ENCODE results near the gene CDS1.

The CDS1 gene

GRCh38 chr4:84569009-84569408 is 13.9 kb upstream of the CDS1 start:
- H3K9ac ChIP-seq (ENCODE audit: low read length), result no peak overlapping the region
- H3K27ac ChIP-seq (ENCODE audit: low read length), result no peak overlapping the region
- no peaks in the 10 kb centered on the region for H3K27me3 ChIP-seq (ENCODE audit: low read depth, low read length)
- no peaks in the 10 kb centered on the region for H4K20me1 ChIP-seq (ENCODE audit: insufficient read depth, low read length)
- H3K79me2 ChIP-seq (ENCODE audit: low read length), result no peaks in the 10 kb centered on the region
- no peak overlapping the region for H3K4me2 ChIP-seq (ENCODE audit: low read length)
- TF ChIP-seq EZH2phosphoT487 (IDR thresholded peaks at IDR 0.05; ENCODE audit: low read depth), result no peak
- TF ChIP-seq, protein P1, sequence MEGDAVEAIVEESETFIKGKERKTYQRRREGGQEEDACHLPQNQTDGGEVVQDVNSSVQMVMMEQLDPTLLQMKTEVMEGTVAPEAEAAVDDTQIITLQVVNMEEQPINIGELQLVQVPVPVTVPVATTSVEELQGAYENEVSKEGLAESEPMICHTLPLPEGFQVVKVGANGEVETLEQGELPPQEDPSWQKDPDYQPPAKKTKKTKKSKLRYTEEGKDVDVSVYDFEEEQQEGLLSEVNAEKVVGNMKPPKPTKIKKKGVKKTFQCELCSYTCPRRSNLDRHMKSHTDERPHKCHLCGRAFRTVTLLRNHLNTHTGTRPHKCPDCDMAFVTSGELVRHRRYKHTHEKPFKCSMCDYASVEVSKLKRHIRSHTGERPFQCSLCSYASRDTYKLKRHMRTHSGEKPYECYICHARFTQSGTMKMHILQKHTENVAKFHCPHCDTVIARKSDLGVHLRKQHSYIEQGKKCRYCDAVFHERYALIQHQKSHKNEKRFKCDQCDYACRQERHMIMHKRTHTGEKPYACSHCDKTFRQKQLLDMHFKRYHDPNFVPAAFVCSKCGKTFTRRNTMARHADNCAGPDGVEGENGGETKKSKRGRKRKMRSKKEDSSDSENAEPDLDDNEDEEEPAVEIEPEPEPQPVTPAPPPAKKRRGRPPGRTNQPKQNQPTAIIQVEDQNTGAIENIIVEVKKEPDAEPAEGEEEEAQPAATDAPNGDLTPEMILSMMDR (IDR thresholded peaks at IDR 0.05; ENCODE audit: low read depth, low read length), result no peak
- peaks cover 34% of the 10 kb centered on the region for H3K4me1 ChIP-seq (ENCODE audit: low read length)
- H3K9me3 ChIP-seq (ENCODE audit: insufficient read depth, low read length), result no peaks in the 10 kb centered on the region
- no peak overlapping the region for H2AFZ ChIP-seq (ENCODE audit: low read depth, low read length)
- no peak overlapping the region for H3K4me3 ChIP-seq (ENCODE audit: low read length)
- no peaks in the 10 kb centered on the region for H3K36me3 ChIP-seq (replicated peaks; ENCODE audit: low read depth, low read length)

DNA sequence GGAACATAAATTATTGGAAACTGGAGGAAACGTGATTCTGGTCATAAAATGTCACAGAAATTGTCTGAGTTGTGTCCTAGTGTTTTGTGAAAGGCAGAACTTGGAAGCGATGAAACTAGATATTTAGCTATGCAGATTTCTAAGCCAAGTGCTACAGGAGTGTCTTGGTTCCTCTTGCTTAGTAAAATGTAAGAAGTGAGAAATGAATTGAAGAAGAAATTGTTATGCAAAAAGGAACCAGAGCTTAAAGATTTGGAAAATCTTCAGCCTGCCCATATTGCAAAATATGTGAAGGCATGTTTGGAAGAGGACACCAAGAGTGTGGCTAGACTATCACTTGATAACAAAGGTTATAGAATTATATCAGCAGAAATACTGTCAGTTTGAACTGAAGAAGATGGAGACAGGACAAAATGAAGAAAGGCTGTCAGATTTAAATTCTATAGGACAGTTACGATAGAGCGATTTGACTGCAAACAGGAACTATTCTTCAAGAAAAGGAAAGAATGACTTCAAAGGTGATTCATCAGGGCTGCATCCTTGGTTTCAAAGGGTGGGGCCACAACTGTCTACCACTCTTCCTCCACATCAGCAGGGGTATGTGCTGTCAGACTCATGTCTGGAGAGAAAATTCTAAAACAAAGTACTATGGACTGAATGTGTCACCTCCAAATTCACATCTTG is 9.4 kb upstream of the CDS1 start:
- TF ChIP-seq, protein P1 (IDR thresholded peaks at IDR 0.05; ENCODE audit: low read depth, low read length), result no peak
- no peak for TF ChIP-seq EZH2phosphoT487 (IDR thresholded peaks at IDR 0.05; ENCODE audit: low read depth)
- Histone ChIP-seq H3K4me2 (ENCODE audit: low read length) (peak overlapping the region; percentile 99), H3K27ac (ENCODE audit: low read length) (peak overlapping the region; percentile 97), H3K79me2 (ENCODE audit: low read length) (no peaks in the 10 kb centered on the region), H3K4me3 (ENCODE audit: low read length) (peak overlapping the region; percentile 73), H2AFZ (ENCODE audit: low read depth, low read length) (peak overlapping the region; percentile 49), H3K9ac (ENCODE audit: low read length) (peak overlapping the region; percentile 89), H3K27me3 (ENCODE audit: low read depth, low read length) (no peaks in the 10 kb centered on the region), H4K20me1 (ENCODE audit: insufficient read depth, low read length) (no peaks in the 10 kb centered on the region), H3K36me3 (replicated peaks; ENCODE audit: low read depth, low read length) (no peaks in the 10 kb centered on the region), H3K4me1 (ENCODE audit: low read length) (peaks cover 48% of the 10 kb centered on the region), H3K9me3 (ENCODE audit: insufficient read depth, low read length) (no peaks in the 10 kb centered on the region)

GRCh38 chr4:84574069-84574720 is 8.7 kb upstream of the CDS1 start:
- H3K27ac ChIP-seq (ENCODE audit: low read length), result peak overlapping the region; percentile 97
- H2AFZ ChIP-seq (ENCODE audit: low read depth, low read length), result peak overlapping the region; percentile 31
- H4K20me1 ChIP-seq (ENCODE audit: insufficient read depth, low read length), result no peaks in the 10 kb centered on the region
- peak overlapping the region; percentile 73 for H3K4me3 ChIP-seq (ENCODE audit: low read length)
- no peaks in the 10 kb centered on the region for H3K36me3 ChIP-seq (replicated peaks; ENCODE audit: low read depth, low read length)
- no peak for TF ChIP-seq EZH2phosphoT487 (IDR thresholded peaks at IDR 0.05; ENCODE audit: low read depth)
- TF ChIP-seq, protein P1 (IDR thresholded peaks at IDR 0.05; ENCODE audit: low read depth, low read length), result no peak
- no peaks in the 10 kb centered on the region for H3K79me2 ChIP-seq (ENCODE audit: low read length)
- peak overlapping the region; percentile 99 for H3K4me2 ChIP-seq (ENCODE audit: low read length)
- H3K9me3 ChIP-seq (ENCODE audit: insufficient read depth, low read length), result no peaks in the 10 kb centered on the region
- peaks cover 54% of the 10 kb centered on the region for H3K4me1 ChIP-seq (ENCODE audit: low read length)
- H3K27me3 ChIP-seq (ENCODE audit: low read depth, low read length), result no peaks in the 10 kb centered on the region
- H3K9ac ChIP-seq (ENCODE audit: low read length), result peak overlapping the region; percentile 89
